ENCODE data around the gene TDRD5. TPM values are rescaled to one million over a fixed set of nuclear protein-coding genes. Genes with fewer than 3 reads are reported as not detected.

TDRD5 gene
- total RNA-seq, 1 experiment from 2014 or later: 0.25 TPM

DNA sequence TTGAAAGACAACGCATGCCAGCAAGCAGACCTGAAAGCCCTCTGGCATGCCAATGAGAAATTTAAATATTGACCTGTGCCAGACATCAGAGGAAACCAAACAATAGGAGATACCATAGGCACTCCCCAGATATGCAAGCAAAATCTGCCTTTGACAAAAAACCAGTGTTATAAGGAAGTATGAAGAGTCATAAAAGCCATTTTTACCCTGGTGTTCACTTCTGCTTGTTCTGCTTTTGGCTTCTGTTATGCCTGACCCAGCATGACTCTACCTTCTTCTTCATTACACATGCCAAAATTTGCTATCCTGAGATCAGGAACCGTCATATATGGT is 42.3 kb upstream of the TDRD5 start (continued):
- no peak for TF ChIP-seq ZBTB33 (IDR thresholded peaks at IDR 0.05; ENCODE audit: extremely low read depth, insufficient replicate concordance, low read length)
- TF ChIP-seq, protein P1, sequence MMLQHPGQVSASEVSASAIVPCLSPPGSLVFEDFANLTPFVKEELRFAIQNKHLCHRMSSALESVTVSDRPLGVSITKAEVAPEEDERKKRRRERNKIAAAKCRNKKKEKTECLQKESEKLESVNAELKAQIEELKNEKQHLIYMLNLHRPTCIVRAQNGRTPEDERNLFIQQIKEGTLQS (IDR thresholded peaks at IDR 0.05): no peak
- TF ChIP-seq TCF7L2 (IDR thresholded peaks at IDR 0.05; ENCODE audit: borderline replicate concordance, extremely low read depth, insufficient read depth, insufficient read length): no peak
- no peak for TF ChIP-seq CBX3 (IDR thresholded peaks at IDR 0.05; ENCODE audit: low read depth)
- TF ChIP-seq POLR2AphosphoS5 (IDR thresholded peaks at IDR 0.05; ENCODE audit: low read depth, low read length): no peak
- no peak for TF ChIP-seq ZNF274 (IDR thresholded peaks at IDR 0.05; ENCODE audit: low read depth, low read length)
- TF ChIP-seq RAD21 (IDR thresholded peaks at IDR 0.05; ENCODE audit: low read depth): no peak
- TF ChIP-seq SRF (IDR thresholded peaks at IDR 0.05; ENCODE audit: low read depth): no peak
- TF ChIP-seq JUND (IDR thresholded peaks at IDR 0.05): no peak
- no peak for TF ChIP-seq CEBPB (IDR thresholded peaks at IDR 0.05; ENCODE audit: low read depth)

DNA sequence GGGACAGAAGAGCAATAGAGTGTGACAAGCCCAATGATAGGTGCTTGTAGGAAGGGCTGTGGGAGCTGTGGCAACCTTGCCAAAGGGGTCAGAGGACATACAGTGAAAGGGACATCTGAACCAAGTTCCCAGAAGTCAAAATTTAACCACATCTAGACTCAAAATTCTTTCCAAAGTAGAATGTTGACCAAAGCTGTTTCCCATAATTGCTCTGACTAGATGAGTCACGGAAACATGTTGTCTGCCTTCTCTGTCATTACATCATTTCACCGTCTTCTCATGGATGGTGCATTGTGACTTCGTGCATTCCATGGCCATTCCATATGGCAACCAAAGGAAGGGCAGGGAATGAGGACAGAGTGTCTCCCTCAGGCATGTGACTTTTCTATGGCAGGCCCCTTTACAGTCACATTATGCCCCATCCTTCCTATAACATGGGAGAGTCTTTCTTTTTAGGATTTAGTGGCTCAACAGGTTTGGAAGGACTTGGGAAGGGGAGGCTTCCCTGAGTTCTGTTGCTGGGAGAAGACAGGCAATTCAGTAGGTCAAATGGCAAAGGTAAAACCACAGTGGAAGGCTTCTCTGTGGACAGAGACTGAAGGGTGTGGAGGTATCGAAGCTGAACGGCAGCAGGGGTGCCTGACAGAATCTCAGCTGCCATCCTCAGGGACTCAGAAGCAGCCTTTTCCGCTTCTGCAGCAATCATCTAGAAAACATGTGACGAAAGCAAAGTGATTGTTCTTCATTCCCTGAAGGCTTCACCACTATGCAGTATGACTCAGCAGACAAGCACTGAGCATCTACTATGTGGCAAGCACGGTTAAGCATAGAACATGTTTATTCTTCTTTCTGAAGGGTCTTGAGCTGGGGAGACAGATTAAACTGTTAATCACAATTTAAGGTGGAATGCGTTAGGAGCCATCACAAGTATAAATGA is 40.6 kb upstream of the TDRD5 start:
- Histone ChIP-seq H3K9me3 (ENCODE audit: control insufficient read depth in 1 of 2, insufficient read depth in 1 of 2, low read depth in 1 of 2, low read length in 2 of 2) (no peaks in the 10 kb centered on the region), H3K27ac (ENCODE audit: low read depth, low read length) (no peak overlapping the region), H3K27me3 (ENCODE audit: insufficient read depth, low read length) (no peaks in the 10 kb centered on the region), H3K36me3 (ENCODE audit: control insufficient read depth in 1 of 2, insufficient read depth in 2 of 2, low read length in 2 of 2) (no peaks in the 10 kb centered on the region), H3K4me1 (ENCODE audit: control insufficient read depth in 1 of 2, insufficient read depth in 2 of 2, low read length in 2 of 2) (peaks cover 0 to 12% of the 10 kb centered on the region in 2 experiments; a peak in 1 of 4 replicates), H4K20me1 (ENCODE audit: insufficient read depth) (no peaks in the 10 kb centered on the region), H2AFZ (ENCODE audit: low read depth, low read length, poor library complexity, severe bottlenecking) (no peak overlapping the region), H3K79me2 (ENCODE audit: insufficient read depth, low read length) (no peaks in the 10 kb centered on the region), H3K4me2 (ENCODE audit: low read length) (0 out of 2 replicates have a peak overlapping the region, but pooled peaks have one; percentile 3), H3K9ac (ENCODE audit: low read length) (no peak overlapping the region), H3K9me2 (ENCODE audit: insufficient read depth) (no peaks in the 10 kb centered on the region), H3K4me3 (replicated peaks in 1 of 2; ENCODE audit: low read depth in 1 of 2, low read length in 2 of 2) (no peak overlapping the region)
- DNase-seq (ENCODE audit: low read depth, low spot score): no peak
- ChIA-PET RAD21 (ENCODE audit: low non-redundant PET in 1 of 2, low total read pairs in 2 of 2, uncharacterized antibody in 2 of 2, unreplicated experiment in 2 of 2) (no interaction called here), POLR2A (no interaction called here), CTCF (no interaction called here)
- no peak for TF ChIP-seq EZH2phosphoT487 (IDR thresholded peaks at IDR 0.05; ENCODE audit: borderline replicate concordance)
- TF ChIP-seq JUND (IDR thresholded peaks at IDR 0.05): 0 out of 2 replicates have a peak, but pooled peaks have one; percentile 12
- no peak for TF ChIP-seq POLR2A (IDR thresholded peaks at IDR 0.05; ENCODE audit: borderline replicate concordance, extremely low read depth, insufficient read depth, insufficient read length)
- TF ChIP-seq, protein P2, sequence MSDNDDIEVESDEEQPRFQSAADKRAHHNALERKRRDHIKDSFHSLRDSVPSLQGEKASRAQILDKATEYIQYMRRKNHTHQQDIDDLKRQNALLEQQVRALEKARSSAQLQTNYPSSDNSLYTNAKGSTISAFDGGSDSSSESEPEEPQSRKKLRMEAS (IDR thresholded peaks at IDR 0.05): no peak
- TF ChIP-seq FOSL1 (IDR thresholded peaks at IDR 0.05; ENCODE audit: low read depth): peak; percentile 18; the same call in 1 of the 2 replicates
- TF ChIP-seq EGR1 (IDR thresholded peaks at IDR 0.05; ENCODE audit: low read depth): no peak
- intact Hi-C loops (cut with micrococcal nuclease): no loop called here
- BruUV-seq (replicated peaks): no TSS peak
- ATAC-seq: no peak; the same call in 1 of the 2 replicates

Measured in HCT116 (cell line).